HEK293T (cell line): ENCODE data around the gene JAG2.

Source experiments
- ARNT ChIP-seq: fragments of 450-650 bp; IDR thresholded peaks from 2 replicates; pipeline ENCODE4 v1.6.1; 2017; ENCODE audit warnings: mild to moderate bottlenecking
- NFRKB ChIP-seq: fragments of 450-650 bp; IDR thresholded peaks from 2 replicates; pipeline ENCODE4 v1.6.1; 2016; ENCODE audit warnings: mild to moderate bottlenecking, moderate library complexity
- SP1 ChIP-seq: fragments of 450-650 bp; IDR thresholded peaks from 2 replicates; pipeline ENCODE4 v1.6.1; 2017

DNA sequence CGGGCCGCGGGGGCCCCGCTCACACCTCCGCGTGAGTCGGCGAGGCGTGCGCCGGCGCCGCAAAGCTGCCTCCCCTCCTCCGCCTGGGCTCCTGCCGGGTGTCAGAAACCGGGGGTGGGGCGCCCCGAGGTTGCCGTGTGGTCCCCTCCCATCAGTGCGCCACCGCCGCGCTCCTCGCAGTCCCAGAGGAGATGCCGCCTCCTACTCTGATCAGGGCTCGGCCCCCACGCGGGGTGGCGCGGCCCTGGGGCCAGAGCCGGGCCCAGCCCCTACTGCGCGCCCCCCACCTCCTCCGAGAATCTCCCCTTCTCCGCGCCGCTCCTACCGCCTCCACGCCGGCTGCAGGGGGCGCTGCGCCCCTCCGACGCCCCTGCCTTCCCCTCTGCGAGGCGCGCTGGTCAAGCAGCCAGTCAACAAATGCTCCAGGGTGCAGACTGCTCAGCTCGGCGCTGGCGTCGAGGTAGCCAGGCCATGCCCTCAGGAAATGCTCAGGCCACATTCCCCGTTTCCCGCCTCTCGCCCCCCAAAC is 467 bp upstream of the JAG2 start:
- TF ChIP-seq ARNT: no peak
- no peak for TF ChIP-seq SP1
- no peak for TF ChIP-seq NFRKB
